Activated CD4-positive, alpha-beta T cell treated with anti-CD3 and anti-CD28 coated beads, Interleukin-2, amount 10 ng/mL, durations not matched to agents 24 days and 14 days (primary cell): ENCODE data around the gene VPS51. TPM values are rescaled to one million over a fixed set of nuclear protein-coding genes. Genes with fewer than 3 reads are reported as not detected.
"Not testable (repeated sequence)": the region's sequence is repeated elsewhere in the genome, so short reads cannot be mapped to it uniquely, and the experiment has no call there.

ENCODE experiments used
- DNase-seq: peaks from one replicate; pipeline ENCODE4 v3.0.0; 2022
- H3K27ac Mint-ChIP-seq: one replicate; pipeline ENCODE4 v1.8.0; 2022; ENCODE audit warnings: mild to moderate bottlenecking, mixed read lengths
- H3K27me3 Mint-ChIP-seq: one replicate; pipeline ENCODE4 v1.8.0; 2022; ENCODE audit warnings: mixed read lengths
- H3K36me3 Mint-ChIP-seq: one replicate; pipeline ENCODE4 v1.8.0; 2022; ENCODE audit warnings: low read depth, mild to moderate bottlenecking, mixed read lengths
- H3K4me1 Mint-ChIP-seq: one replicate; pipeline ENCODE4 v1.8.0; 2021; ENCODE audit warnings: mixed read lengths
- H3K4me3 Mint-ChIP-seq: one replicate; pipeline ENCODE4 v1.8.0; 2022; ENCODE audit warnings: mild to moderate bottlenecking, moderate library complexity, mixed read lengths
- H3K9me3 Mint-ChIP-seq: one replicate; pipeline ENCODE4 v1.8.0; 2021; ENCODE audit warnings: mixed read lengths
- intact Hi-C: fragments of 100-400 bp; cut with micrococcal nuclease; formaldehyde crosslinking; loops from one replicate; pipeline ENCODE4 v1.15.1; 2023
- total RNA-seq: library from RNA; stranded (reverse); gene quantifications from 2 replicates; pipeline ENCODE4 v1.2.3, GENCODE V29; 2022

Gene VPS51
- total RNA-seq, 1 donor from 2014 or later, result 127 TPM

DNA sequence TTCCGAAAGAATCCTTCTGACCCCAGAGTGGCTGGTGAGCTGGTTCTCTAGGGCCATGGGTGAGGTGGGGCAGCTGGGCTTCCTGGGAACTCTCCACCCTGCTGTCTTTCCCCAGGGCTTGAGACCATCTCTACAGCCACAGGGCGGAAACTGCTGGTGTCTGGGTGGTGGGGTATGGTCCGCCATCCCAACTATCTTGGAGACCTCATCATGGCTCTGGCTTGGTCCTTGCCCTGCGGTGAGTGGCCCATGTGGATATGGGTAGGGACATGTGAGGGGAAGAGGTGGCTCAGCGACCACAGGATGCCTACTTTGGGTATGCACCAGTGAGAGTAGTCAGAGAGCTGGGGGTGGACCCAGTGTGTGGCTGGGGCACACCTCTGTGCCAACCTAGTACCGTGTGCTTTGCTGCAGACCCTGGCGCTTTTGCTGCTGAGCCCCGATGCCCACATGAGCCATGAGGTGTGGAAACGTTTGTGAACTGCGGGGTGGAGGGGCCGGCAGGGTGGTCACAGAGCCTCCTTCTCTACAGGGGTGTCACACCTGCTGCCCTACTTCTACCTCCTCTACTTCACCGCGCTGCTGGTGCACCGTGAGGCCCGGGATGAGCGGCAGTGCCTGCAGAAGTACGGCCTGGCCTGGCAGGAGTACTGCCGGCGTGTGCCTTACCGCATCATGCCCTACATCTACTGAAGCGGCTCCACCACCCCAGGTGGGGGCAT is 19.5 kb downstream of the VPS51 start:
- no peak for DNase-seq
- Mint-ChIP-seq H3K4me1 (peaks cover 38% of the 10 kb centered on the region), H3K27me3 (no peaks in the 10 kb centered on the region), H3K4me3 (peak overlapping the region; percentile 90), H3K36me3 (peaks cover 34% of the 10 kb centered on the region), H3K27ac (peak overlapping the region; percentile 53), H3K9me3 (no peaks in the 10 kb centered on the region)
- intact Hi-C loops, result loop anchor here (2.0 kb wide), 1 partner anchor 75 kb away; the partner anchor contains the start of gene SAC3D1

DNA sequence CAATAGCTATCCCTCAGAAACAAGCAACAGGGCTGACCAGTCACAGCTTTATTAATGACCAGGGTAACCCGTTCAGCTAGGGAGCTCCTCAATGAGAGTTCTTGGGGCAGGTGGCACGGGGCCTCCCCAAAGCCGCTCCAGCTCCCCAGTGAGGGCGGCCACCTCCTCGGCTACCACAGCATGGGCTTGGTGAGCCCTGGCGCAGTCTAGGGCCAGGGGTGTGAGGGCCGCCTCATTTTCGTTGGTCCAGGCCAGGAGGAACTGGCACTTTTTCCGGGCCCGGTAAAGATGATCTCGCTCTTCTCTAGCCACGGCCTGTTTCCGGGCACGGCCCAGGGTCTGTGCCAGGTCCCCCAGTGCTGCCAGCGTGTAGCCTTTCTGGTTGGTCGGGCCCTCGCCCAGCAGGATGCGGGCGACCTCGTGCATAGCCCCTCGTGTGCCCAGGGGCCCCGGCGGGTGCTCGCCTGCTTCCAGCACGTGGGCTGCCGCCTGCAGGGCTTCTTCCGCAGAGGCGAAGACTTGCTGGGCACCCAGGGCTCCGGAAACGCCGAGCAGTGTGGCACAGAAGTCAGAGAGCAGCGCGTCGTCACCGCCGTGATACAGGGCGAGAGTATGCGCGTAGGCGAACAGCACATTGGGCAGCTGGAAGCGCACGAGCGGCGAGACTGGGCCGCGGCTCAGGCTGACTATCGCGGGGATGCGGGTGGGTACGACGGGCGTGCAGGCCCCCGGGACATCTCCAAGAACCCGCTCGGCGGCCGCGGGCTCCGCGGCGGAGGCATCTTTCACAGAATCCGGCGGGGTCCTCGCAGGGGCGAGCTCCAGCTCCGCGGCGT is 20.6 kb downstream of the VPS51 start:
- Mint-ChIP-seq H3K4me3 (peak overlapping the region; percentile 90), H3K4me1 (peaks cover 38% of the 10 kb centered on the region), H3K36me3 (peaks cover 43% of the 10 kb centered on the region), H3K27ac (peak overlapping the region; percentile 95), H3K9me3 (no peaks in the 10 kb centered on the region), H3K27me3 (no peaks in the 10 kb centered on the region)
- peak; percentile 86 for DNase-seq
- intact Hi-C loops, result loop anchor here (1.0 to 2.0 kb wide), 6 partner anchors 18 to 269 kb away; partner anchors contain the start of genes ARL2, CDCA5, SAC3D1 and SYVN1

DNA sequence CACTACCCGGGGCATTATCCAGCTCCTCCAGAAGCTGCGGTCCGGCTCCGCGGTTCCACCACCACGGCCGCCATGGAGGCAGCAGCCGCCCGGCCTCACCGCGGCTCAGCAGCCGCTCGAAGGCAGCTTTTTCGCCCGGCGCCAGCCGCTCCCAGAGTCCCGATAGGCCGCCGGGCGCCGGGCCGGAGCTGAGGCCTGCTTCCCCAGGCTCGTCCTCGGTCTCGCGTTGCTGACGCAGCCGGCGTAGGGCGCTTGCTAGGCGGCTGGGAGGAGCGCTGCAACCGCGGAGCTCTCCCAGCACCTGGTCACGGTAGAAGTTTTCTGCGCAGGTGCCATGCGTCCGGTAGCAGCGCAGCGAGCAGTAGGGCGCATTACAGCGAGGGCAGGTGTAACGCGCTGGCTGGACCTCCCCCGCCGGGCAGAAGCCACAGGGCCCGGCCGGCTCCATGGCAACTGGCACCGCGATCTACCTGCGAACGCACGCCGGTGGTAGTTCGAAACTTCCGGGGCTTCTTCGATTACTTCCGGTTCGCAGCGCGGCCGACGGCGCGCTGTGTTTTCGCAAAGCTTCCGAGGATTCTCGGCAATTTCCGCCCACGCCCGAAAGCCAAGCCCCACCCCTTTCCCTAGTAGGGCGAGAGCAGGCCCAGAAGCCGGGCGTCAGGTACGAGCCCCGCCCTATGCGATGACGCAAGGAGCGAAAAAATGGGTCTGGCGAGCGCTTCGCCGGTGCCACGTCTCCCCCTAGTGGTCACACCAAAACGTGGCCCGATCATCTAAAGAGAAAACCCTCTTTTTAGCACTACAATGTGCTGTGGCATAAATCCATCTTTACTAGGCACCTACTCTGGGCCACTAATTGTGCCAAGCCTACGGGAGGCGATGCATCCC is 21.4 kb downstream of the VPS51 start, which contains the start of gene ZNHIT2:
Gene ZNHIT2 (minus strand): TSS at position 496 of the 891 bp plus-strand sequence. CDS start 48 bp downstream, at position 448.
- Mint-ChIP-seq H3K4me1 (peaks cover 39% of the 10 kb centered on the region), H3K27ac (peak within 1 kb of the TSS; percentile 95), H3K9me3 (no peaks in the 10 kb centered on the region), H3K27me3 (no peaks in the 10 kb centered on the region), H3K36me3 (peaks cover 52% of the 10 kb centered on the region), H3K4me3 (peak within 1 kb of the TSS; percentile 90)
- intact Hi-C loops, result loop anchor here (1.0 to 2.0 kb wide), 6 partner anchors 17 to 270 kb away; partner anchors contain the start of genes ARL2, CDCA5, SAC3D1 and SYVN1
- DNase-seq, result peak; percentile 100

DNA sequence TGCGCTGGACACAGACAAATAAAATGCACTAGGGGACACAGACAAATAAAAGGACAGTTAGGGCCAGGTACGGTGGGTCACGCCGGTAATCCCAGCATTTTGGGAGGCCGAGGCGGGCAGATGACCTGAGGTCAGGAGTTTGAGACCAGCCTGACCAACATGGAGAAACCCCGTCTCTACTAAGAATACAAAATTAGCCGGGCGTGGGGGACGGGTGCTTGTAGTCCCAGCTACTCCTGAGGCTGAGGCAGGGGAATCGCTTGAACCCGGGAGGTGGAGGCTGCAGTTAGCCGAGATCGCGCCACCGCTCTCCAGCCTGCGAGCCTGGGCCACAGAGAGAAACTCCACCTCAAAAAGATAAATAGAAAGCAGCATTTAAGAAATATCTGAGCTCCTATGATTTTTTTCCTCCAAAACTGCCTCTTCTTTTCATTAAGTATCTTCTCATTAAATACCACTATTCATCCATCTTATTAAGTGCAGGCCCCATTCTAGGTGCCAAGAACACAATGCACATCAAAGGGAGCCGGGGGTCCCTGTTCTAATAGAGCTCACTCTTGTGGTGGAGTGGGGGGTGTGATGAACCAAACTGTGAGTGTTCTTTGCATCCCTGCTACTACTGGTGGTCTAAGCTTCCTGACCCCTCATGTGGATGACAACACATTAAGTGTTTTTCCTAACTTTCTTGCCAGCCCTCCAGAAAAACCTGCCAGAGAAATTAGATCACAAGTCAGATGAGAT is 22.3 kb downstream of the VPS51 start:
- Mint-ChIP-seq H3K4me1 (peaks cover 37% of the 10 kb centered on the region), H3K36me3 (peaks cover 52% of the 10 kb centered on the region), H3K27ac (peak overlapping the region; percentile 95), H3K9me3 (no peaks in the 10 kb centered on the region), H3K27me3 (no peaks in the 10 kb centered on the region), H3K4me3 (peak overlapping the region; percentile 90)
- intact Hi-C loops, result no loop called here
- DNase-seq, result no peak

DNA sequence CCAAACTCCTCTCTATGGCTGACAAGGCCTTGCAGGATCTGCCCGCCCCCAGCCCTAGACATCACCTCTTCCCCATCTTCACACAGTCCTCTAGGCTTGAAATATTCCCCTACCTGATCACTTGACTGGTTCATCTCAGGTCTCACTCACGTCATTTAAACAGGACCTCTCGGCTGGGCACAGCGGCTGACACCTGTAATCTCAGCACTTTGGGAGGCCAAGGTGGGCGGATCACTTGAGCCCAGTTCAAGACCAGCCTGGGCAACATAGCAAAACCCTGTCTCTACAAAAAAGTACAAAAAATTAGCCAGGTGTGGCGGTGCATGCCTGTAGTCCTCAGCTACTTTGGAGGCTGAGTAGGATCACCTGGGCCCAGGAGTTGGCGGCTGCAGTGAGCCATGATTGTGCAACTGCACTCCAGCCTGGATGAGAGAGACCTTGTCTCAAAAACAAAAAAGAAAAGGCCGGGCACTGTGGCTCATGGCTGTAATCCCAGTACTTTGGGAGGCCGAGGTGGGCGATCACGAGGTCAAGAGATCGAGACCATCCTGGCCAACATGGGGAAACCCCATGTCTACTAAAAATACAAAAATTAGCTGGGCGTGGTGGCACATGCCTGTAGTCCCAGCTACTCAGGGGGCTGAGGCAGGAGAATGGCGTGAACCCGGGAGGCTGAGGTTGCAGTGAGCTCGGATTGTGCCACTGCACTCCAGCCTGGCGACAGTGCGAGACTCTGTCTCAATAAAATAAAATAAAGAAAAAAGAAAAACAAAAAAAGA is 23.1 kb downstream of the VPS51 start:
- H3K27ac Mint-ChIP-seq, result peak overlapping the region; percentile 73
- peak overlapping the region; percentile 22 for H3K4me3 Mint-ChIP-seq
- peaks cover 37% of the 10 kb centered on the region for H3K4me1 Mint-ChIP-seq
- DNase-seq, H3K9me3 Mint-ChIP-seq, intact Hi-C loops, H3K27me3 Mint-ChIP-seq: not testable (repeated sequence)
- H3K36me3 Mint-ChIP-seq, result peaks cover 53% of the 10 kb centered on the region

DNA sequence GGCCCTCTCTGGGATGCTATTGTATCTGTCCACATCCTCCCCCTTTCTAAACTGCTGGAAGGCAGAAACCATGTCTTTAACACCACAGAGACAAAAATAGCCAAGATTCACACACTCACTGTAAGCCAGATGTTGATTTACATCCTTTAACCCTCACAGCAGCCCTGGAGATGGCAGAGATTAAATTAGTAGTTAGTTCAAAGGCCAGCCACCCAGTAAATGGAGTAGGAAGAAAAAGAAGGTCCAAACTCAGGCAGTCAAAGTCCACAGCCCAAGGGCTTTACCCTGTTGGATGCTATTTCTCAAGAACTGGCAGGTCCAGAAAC is 23.6 kb downstream of the VPS51 start:
- intact Hi-C loops, result no loop called here
- peaks cover 59% of the 10 kb centered on the region for H3K36me3 Mint-ChIP-seq
- H3K4me1 Mint-ChIP-seq, result peaks cover 40% of the 10 kb centered on the region
- peak overlapping the region; percentile 73 for H3K27ac Mint-ChIP-seq
- H3K27me3 Mint-ChIP-seq, result no peaks in the 10 kb centered on the region
- no peaks in the 10 kb centered on the region for H3K9me3 Mint-ChIP-seq
- H3K4me3 Mint-ChIP-seq, result peak overlapping the region; percentile 100
- no peak for DNase-seq

DNA sequence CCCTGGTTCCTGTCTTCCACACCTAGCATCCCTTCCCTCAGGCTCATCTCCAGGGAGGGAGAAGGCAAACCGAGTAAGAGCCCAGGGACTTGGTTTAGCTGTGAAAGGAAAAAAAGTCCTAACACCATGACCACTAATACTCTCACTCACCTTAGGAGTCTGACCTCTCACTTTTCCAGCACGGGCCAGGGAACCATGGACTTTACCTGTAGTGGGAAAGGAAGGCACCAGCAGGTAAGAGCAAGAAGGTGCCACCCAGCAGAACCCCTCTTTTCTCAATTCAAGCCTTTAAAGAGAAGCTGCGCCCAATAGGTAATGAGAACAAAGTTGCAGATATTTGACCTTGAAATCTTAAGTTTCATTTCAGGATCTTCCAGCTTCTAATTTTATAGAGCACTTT is 24.8 kb downstream of the VPS51 start:
- intact Hi-C loops, result no loop called here

DNA sequence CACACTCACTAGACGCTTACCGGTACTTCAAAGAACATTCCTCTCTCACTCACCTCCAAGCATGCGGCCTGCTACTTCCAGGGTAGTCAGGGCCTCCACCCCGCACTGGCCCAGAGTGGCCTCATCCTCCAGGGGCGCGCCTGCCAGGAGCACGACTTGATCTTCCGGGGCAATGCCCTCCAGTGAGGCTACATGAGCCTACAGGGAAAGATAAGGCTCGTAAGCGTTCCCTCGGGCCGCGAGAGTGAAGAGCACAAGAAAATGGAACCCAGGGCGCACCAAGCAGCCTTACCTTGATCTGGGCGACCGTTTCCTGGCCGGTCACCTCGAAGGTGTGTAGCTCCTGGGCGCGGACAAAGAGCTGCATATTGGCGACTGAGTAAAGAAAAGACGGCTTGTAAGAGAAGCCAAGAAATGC is 25.4 kb downstream of the VPS51 start:
- no peaks in the 10 kb centered on the region for H3K27me3 Mint-ChIP-seq
- no peaks in the 10 kb centered on the region for H3K9me3 Mint-ChIP-seq
- peak; percentile 83 for DNase-seq
- peaks cover 37% of the 10 kb centered on the region for H3K4me1 Mint-ChIP-seq
- peak overlapping the region; percentile 100 for H3K4me3 Mint-ChIP-seq
- H3K36me3 Mint-ChIP-seq, result peaks cover 65% of the 10 kb centered on the region
- intact Hi-C loops, result no loop called here
- peak overlapping the region; percentile 100 for H3K27ac Mint-ChIP-seq

More for the DNA sequence above, 24.8 kb downstream of the VPS51 start:
- H3K36me3 Mint-ChIP-seq, result peaks cover 63% of the 10 kb centered on the region
- no peak for DNase-seq
- H3K27me3 Mint-ChIP-seq, result no peaks in the 10 kb centered on the region
- H3K27ac Mint-ChIP-seq, result peak overlapping the region; percentile 100
- no peaks in the 10 kb centered on the region for H3K9me3 Mint-ChIP-seq
- peaks cover 39% of the 10 kb centered on the region for H3K4me1 Mint-ChIP-seq
- peak overlapping the region; percentile 100 for H3K4me3 Mint-ChIP-seq

DNA sequence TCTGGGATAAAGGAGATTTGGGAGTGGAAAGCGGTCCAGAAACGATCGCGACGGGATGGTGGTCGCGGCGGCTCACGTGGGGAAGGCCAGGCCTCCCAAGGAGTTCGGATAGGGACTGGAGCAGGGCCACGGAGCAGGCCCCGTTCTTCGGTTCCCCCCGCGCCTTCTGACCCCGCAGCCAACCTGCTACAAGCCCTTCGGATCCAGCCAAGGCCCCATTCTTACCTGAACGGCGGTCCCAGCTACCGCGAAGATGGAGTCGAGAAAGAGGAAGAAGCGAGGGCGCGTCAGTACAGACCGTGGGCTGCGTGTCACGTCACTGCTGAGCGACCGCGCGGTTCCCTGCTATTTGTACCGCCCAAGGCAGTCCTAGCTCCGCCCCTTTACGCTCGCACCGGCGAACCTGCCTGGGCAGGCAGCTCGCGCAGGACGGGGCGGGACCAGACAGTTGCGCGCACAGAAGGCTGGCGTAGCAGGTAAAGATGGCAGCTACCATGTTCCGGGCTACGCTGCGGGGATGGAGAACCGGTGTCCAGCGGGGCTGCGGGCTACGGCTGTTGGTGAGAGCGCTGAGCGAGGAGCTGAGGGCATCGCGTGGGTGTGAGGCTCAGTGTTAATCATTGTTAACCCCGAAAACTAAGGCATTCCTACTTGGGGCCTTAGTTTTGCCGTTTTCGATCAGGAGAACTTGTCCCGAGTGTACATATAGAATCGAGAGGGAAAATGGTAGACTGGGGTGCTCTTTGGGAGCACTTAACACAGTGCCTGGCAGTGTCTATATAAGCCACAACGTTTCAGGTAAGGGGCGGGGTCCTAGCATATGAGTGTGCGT is 26.1 kb downstream of the VPS51 start, which contains the start of the genes FAU and MRPL49:
Gene FAU (minus strand): TSS at position 270 of the 832 bp plus-strand sequence. CDS start 321 bp downstream, outside the sequence.
Gene MRPL49 (plus strand): TSS at position 457 of the 832 bp plus-strand sequence. CDS start 26 bp downstream, at position 483.
- DNase-seq, result peak; percentile 100
- peak within 1 kb of the TSS; percentile 100 for H3K4me3 Mint-ChIP-seq
- intact Hi-C loops, result loop anchor here (1.0 kb wide), 5 partner anchors 12 to 205 kb away; partner anchors contain the start of genes ATG2A, CDCA5, POLA2 and SYVN1
- H3K27me3 Mint-ChIP-seq, result no peaks in the 10 kb centered on the region
- no peaks in the 10 kb centered on the region for H3K9me3 Mint-ChIP-seq
- H3K36me3 Mint-ChIP-seq, result peaks cover 66% of the 10 kb centered on the region
- peaks cover 37% of the 10 kb centered on the region for H3K4me1 Mint-ChIP-seq
- peak within 1 kb of the TSS; percentile 100 for H3K27ac Mint-ChIP-seq

DNA sequence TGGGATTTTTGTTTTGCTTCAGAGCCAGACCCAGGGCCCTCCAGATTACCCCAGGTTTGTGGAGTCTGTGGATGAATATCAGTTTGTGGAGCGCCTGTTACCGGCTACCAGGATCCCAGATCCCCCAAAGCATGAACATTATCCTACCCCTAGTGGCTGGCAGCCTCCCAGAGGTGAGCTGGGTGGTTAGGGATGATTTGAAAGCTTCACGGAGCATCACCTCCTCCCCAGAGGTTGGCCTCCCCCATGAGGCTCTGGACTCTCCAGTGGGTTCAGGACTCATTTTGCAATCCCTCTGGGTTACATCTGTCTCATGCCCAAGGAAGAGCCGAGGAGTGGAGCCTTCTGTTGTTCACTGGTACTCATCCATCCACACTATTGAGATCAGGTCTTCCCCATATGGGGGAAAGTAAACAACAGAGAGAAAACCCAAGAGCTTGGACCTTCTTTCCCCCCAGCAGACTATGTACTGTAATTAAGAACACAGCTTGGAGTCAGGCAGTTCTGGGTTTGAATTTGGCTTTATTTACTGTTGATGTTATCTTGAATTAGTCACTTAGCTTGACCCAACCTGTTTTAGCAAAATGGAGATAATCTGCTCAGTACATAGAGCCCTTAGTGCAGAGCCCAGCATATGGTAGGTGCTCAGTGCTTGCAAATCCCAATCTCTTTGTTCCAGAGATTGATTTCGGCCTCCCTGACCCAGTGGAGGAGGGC is 28.6 kb downstream of the VPS51 start:
- H3K27ac Mint-ChIP-seq, result no peak overlapping the region
- no peaks in the 10 kb centered on the region for H3K27me3 Mint-ChIP-seq
- DNase-seq, result peak; percentile 54
- peaks cover 60% of the 10 kb centered on the region for H3K36me3 Mint-ChIP-seq
- peak overlapping the region; percentile 57 for H3K4me3 Mint-ChIP-seq
- peaks cover 22% of the 10 kb centered on the region for H3K4me1 Mint-ChIP-seq
- intact Hi-C loops, result no loop called here
- no peaks in the 10 kb centered on the region for H3K9me3 Mint-ChIP-seq
